ENCODE data around the gene SPG11. TPM values are rescaled to one million over a fixed set of nuclear protein-coding genes. Genes with fewer than 3 reads are reported as not detected.

SPG11 gene
- total and polyA plus RNA-seq, 2 experiments from 2014 or later = 23.3 to 42.2 TPM

DNA sequence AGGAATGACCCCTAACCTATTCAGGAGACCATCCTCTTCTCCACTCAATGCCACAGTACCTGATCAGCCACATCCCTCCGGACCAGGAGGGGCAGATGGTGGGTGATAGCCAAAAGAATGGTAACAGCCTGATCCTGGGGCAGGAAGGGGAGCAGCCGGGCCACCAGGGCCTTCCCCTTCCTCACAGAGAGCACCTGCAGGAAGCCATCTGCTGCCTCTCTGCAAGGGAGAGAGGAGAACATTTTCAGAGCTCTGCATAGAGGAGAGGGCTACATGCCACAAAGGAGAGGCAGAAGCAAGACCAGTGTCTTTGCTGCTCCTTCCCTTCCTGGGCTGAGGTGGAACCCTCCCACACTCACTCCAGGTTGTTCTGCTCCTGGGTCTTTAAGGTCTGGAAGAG is 5.5 kb upstream of the SPG11 start (continued):
- TF ChIP-seq, protein P1, sequence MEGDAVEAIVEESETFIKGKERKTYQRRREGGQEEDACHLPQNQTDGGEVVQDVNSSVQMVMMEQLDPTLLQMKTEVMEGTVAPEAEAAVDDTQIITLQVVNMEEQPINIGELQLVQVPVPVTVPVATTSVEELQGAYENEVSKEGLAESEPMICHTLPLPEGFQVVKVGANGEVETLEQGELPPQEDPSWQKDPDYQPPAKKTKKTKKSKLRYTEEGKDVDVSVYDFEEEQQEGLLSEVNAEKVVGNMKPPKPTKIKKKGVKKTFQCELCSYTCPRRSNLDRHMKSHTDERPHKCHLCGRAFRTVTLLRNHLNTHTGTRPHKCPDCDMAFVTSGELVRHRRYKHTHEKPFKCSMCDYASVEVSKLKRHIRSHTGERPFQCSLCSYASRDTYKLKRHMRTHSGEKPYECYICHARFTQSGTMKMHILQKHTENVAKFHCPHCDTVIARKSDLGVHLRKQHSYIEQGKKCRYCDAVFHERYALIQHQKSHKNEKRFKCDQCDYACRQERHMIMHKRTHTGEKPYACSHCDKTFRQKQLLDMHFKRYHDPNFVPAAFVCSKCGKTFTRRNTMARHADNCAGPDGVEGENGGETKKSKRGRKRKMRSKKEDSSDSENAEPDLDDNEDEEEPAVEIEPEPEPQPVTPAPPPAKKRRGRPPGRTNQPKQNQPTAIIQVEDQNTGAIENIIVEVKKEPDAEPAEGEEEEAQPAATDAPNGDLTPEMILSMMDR (conservative IDR thresholded peaks at IDR 0.05; ENCODE audit: low read depth in 2 of 2) = no peak

DNA sequence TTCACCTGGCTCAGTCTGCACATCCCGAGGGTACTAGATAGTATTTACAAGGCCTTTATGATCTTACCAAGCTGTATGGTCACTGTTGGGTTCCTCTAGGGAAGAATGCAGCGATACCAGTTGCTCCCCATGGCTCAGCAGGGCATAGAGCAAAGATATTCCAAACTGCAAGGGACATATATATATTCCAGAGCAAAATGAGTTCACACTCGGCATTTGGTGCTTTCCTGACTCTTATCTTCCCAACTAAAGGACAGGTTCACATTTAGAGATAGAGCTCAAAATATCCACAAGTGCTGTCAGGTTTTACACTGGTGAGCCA is 3.5 kb upstream of the SPG11 start:
- Histone ChIP-seq H3K4me1 (ENCODE audit: insufficient read depth) (peaks cover 2% of the 10 kb centered on the region; the same call in 1 of the 2 replicates), H3K36me3 (ENCODE audit: insufficient read depth) (no peaks in the 10 kb centered on the region), H3K27ac (ENCODE audit: low read depth) (no peak overlapping the region), H3K4me3 (no peak overlapping the region), H2AFZ (peak overlapping the region; percentile 11; the same call in 1 of the 2 replicates), H3K79me2 (replicated peaks; ENCODE audit: insufficient read depth) (peaks cover 8% of the 10 kb centered on the region; the same call in 1 of the 2 replicates), H3K27me3 (ENCODE audit: insufficient read depth) (no peaks in the 10 kb centered on the region), H3K4me2 (no peak overlapping the region), H3F3A (replicated peaks; ENCODE audit: low read depth) (no peaks in the 10 kb centered on the region; the same call in 1 of the 2 replicates), H3K9me2 (ENCODE audit: insufficient read depth) (no peaks in the 10 kb centered on the region), H4K20me1 (replicated peaks; ENCODE audit: insufficient read depth) (no peaks in the 10 kb centered on the region)
- H3K9me3 Mint-ChIP-seq = no peaks in the 10 kb centered on the region
- no peak overlapping the region for H3K27ac Mint-ChIP-seq
- no peaks in the 10 kb centered on the region; the same call in 2 of the 3 replicates for H3K36me3 Mint-ChIP-seq (ENCODE audit: low read depth)
- H3K4me1 Mint-ChIP-seq = peaks cover 14% of the 10 kb centered on the region
- no peak overlapping the region for H3K4me3 Mint-ChIP-seq
- peaks cover 7% of the 10 kb centered on the region for H3K27me3 Mint-ChIP-seq (ENCODE audit: insufficient read depth, low read depth, poor library complexity)
- TF ChIP-seq NANOG (IDR thresholded peaks at IDR 0.05; ENCODE audit: borderline replicate concordance) (no peak), CREB1 (CRISPR knock-in tag; IDR thresholded peaks at IDR 0.05; ENCODE audit: low read depth) (no peak), POLR2AphosphoS5 (IDR thresholded peaks at IDR 0.05; ENCODE audit: low read depth) (no peak), ZNF114 (CRISPR knock-in tag; IDR thresholded peaks at IDR 0.05) (no peak), EZH2 (IDR thresholded peaks at IDR 0.05; ENCODE audit: low read depth, unreplicated experiment) (no peak), ZNF331 (CRISPR knock-in tag; IDR thresholded peaks at IDR 0.05; ENCODE audit: low read depth) (no peak), STAT1 (IDR thresholded peaks at IDR 0.05; ENCODE audit: unreplicated experiment) (no peak), EZH2phosphoT487 (IDR thresholded peaks at IDR 0.05; ENCODE audit: unreplicated experiment) (no peak)
- TF ChIP-seq, protein P2, sequence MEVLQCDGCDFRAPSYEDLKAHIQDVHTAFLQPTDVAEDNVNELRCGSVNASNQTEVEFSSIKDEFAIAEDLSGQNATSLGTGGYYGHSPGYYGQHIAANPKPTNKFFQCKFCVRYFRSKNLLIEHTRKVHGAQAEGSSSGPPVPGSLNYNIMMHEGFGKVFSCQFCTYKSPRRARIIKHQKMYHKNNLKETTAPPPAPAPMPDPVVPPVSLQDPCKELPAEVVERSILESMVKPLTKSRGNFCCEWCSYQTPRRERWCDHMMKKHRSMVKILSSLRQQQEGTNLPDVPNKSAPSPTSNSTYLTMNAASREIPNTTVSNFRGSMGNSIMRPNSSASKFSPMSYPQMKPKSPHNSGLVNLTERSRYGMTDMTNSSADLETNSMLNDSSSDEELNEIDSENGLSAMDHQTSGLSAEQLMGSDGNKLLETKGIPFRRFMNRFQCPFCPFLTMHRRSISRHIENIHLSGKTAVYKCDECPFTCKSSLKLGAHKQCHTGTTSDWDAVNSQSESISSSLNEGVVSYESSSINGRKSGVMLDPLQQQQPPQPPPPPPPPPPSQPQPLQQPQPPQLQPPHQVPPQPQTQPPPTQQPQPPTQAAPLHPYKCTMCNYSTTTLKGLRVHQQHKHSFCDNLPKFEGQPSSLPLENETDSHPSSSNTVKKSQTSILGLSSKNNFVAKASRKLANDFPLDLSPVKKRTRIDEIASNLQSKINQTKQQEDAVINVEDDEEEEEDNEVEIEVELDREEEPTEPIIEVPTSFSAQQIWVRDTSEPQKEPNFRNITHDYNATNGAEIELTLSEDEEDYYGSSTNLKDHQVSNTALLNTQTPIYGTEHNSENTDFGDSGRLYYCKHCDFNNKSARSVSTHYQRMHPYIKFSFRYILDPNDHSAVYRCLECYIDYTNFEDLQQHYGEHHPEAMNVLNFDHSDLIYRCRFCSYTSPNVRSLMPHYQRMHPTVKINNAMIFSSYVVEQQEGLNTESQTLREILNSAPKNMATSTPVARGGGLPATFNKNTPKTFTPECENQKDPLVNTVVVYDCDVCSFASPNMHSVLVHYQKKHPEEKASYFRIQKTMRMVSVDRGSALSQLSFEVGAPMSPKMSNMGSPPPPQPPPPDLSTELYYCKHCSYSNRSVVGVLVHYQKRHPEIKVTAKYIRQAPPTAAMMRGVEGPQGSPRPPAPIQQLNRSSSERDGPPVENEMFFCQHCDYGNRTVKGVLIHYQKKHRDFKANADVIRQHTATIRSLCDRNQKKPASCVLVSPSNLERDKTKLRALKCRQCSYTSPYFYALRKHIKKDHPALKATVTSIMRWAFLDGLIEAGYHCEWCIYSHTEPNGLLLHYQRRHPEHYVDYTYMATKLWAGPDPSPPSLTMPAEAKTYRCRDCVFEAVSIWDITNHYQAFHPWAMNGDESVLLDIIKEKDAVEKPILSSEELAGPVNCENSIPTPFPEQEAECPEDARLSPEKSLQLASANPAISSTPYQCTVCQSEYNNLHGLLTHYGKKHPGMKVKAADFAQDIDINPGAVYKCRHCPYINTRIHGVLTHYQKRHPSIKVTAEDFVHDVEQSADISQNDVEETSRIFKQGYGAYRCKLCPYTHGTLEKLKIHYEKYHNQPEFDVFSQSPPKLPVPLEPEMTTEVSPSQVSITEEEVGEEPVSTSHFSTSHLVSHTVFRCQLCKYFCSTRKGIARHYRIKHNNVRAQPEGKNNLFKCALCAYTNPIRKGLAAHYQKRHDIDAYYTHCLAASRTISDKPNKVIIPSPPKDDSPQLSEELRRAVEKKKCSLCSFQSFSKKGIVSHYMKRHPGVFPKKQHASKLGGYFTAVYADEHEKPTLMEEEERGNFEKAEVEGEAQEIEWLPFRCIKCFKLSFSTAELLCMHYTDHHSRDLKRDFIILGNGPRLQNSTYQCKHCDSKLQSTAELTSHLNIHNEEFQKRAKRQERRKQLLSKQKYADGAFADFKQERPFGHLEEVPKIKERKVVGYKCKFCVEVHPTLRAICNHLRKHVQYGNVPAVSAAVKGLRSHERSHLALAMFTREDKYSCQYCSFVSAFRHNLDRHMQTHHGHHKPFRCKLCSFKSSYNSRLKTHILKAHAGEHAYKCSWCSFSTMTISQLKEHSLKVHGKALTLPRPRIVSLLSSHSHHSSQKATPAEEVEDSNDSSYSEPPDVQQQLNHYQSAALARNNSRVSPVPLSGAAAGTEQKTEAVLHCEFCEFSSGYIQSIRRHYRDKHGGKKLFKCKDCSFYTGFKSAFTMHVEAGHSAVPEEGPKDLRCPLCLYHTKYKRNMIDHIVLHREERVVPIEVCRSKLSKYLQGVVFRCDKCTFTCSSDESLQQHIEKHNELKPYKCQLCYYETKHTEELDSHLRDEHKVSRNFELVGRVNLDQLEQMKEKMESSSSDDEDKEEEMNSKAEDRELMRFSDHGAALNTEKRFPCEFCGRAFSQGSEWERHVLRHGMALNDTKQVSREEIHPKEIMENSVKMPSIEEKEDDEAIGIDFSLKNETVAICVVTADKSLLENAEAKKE (CRISPR knock-in tag; IDR thresholded peaks at IDR 0.05) = no peak
- TF ChIP-seq, protein P3, sequence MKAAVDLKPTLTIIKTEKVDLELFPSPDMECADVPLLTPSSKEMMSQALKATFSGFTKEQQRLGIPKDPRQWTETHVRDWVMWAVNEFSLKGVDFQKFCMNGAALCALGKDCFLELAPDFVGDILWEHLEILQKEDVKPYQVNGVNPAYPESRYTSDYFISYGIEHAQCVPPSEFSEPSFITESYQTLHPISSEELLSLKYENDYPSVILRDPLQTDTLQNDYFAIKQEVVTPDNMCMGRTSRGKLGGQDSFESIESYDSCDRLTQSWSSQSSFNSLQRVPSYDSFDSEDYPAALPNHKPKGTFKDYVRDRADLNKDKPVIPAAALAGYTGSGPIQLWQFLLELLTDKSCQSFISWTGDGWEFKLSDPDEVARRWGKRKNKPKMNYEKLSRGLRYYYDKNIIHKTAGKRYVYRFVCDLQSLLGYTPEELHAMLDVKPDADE (IDR thresholded peaks at IDR 0.05) = no peak
- TF ChIP-seq, protein P4, sequence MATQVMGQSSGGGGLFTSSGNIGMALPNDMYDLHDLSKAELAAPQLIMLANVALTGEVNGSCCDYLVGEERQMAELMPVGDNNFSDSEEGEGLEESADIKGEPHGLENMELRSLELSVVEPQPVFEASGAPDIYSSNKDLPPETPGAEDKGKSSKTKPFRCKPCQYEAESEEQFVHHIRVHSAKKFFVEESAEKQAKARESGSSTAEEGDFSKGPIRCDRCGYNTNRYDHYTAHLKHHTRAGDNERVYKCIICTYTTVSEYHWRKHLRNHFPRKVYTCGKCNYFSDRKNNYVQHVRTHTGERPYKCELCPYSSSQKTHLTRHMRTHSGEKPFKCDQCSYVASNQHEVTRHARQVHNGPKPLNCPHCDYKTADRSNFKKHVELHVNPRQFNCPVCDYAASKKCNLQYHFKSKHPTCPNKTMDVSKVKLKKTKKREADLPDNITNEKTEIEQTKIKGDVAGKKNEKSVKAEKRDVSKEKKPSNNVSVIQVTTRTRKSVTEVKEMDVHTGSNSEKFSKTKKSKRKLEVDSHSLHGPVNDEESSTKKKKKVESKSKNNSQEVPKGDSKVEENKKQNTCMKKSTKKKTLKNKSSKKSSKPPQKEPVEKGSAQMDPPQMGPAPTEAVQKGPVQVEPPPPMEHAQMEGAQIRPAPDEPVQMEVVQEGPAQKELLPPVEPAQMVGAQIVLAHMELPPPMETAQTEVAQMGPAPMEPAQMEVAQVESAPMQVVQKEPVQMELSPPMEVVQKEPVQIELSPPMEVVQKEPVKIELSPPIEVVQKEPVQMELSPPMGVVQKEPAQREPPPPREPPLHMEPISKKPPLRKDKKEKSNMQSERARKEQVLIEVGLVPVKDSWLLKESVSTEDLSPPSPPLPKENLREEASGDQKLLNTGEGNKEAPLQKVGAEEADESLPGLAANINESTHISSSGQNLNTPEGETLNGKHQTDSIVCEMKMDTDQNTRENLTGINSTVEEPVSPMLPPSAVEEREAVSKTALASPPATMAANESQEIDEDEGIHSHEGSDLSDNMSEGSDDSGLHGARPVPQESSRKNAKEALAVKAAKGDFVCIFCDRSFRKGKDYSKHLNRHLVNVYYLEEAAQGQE (IDR thresholded peaks at IDR 0.05; ENCODE audit: unreplicated experiment) = no peak
- ATAC-seq (no peak), DNase-seq (ENCODE audit: low spot score) (no peak)

All from GM23338 (cell line).